ENCODE data around the gene ELL2. TPM values are rescaled to one million over a fixed set of nuclear protein-coding genes. Genes with fewer than 3 reads are reported as not detected.

ELL2 gene
- total and polyA plus RNA-seq, 2 donors (not counting 1 experiment from before 2014, with no cell fraction given) = 68.5 to 121 TPM

DNA sequence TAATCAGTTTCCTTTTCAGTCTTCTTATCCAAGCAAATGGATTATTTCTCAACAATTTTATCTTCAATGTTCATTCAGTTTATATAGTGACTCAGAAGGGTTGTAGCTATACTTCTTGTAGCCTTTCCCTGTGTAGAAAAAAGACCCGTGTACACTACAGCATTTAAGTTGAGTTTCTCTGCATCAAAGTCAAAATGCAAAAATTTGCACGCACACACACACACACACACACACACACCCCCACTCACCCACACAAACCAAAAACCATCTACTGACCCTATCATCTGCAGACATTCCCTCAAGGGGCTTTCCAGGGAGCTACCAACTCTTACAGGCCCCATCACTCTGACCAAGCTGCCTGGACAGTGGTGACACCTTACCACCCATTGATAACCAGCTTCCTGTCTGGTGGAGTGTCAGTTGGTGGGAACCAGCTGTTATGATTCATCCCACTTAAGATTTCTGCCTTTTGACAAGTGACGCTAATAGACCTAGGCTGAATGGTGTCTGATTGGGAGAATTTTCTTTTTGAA is 12.2 kb upstream of the ELL2 start:
- Histone ChIP-seq H3K4me2 (ENCODE audit: extremely low read depth, insufficient read depth, low read length) (no peak overlapping the region), H3K79me2 (ENCODE audit: control insufficient read depth, insufficient read depth, low read length) (no peaks in the 10 kb centered on the region), H3K27me3 (ENCODE audit: control insufficient read depth, insufficient read depth, low read length) (no peaks in the 10 kb centered on the region), H3K27ac (ENCODE audit: insufficient read depth, low read length) (no peak overlapping the region), H3K36me3 (ENCODE audit: control insufficient read depth, insufficient read depth, low read length) (no peaks in the 10 kb centered on the region), H3K4me1 (ENCODE audit: control insufficient read depth, extremely low read depth, insufficient read depth, low read length) (no peaks in the 10 kb centered on the region), H3K9me3 (ENCODE audit: control insufficient read depth, insufficient read depth, low read depth, low read length) (no peaks in the 10 kb centered on the region), H3K4me3 (replicated peaks in 1 of 4; ENCODE audit: control extremely low read depth in 1 of 4, insufficient read depth in 1 of 4, low read depth in 3 of 4, low read length in 4 of 4) (no peak overlapping the region), H4K20me1 (ENCODE audit: control insufficient read depth, extremely low read depth, insufficient read depth, low read length) (no peaks in the 10 kb centered on the region), H2AFZ (ENCODE audit: low read length) (no peak overlapping the region), H3K9ac (ENCODE audit: insufficient read depth, low read length) (no peak overlapping the region)
- peak; percentile 86 to 92 for DNase-seq (ENCODE audit: low read depth in 2 of 2)
- TF ChIP-seq, protein P1, sequence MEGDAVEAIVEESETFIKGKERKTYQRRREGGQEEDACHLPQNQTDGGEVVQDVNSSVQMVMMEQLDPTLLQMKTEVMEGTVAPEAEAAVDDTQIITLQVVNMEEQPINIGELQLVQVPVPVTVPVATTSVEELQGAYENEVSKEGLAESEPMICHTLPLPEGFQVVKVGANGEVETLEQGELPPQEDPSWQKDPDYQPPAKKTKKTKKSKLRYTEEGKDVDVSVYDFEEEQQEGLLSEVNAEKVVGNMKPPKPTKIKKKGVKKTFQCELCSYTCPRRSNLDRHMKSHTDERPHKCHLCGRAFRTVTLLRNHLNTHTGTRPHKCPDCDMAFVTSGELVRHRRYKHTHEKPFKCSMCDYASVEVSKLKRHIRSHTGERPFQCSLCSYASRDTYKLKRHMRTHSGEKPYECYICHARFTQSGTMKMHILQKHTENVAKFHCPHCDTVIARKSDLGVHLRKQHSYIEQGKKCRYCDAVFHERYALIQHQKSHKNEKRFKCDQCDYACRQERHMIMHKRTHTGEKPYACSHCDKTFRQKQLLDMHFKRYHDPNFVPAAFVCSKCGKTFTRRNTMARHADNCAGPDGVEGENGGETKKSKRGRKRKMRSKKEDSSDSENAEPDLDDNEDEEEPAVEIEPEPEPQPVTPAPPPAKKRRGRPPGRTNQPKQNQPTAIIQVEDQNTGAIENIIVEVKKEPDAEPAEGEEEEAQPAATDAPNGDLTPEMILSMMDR (conservative IDR thresholded peaks at IDR 0.05 in 1 of 2, IDR thresholded peaks at IDR 0.05 in 1 of 2; ENCODE audit: low read depth in 1 of 2, low read length in 2 of 2) = no peak
- no peak for TF ChIP-seq EZH2 (IDR thresholded peaks at IDR 0.05; ENCODE audit: low read length, missing control alignments)

DNA sequence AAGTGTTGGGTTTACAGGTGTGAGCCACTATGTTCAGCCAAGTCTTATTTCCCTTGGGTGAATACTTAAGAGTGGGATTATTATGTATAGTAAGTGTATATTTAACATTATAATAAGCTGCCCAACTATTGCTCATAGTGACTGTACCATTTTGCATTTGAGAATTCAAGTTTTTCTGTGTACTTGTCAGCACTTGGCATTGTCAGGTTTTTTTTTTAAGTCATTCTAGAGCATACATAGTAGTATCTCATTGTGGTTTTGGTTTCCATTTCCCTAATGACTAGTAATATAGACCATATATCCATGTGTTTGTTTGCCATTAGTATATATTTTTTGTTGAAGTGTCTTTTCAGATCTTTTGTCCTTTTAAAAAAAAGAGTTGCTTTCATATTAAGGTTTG is 10.5 kb upstream of the ELL2 start:
- H3K4me3 ChIP-seq (replicated peaks in 1 of 4; ENCODE audit: control extremely low read depth in 1 of 4, insufficient read depth in 1 of 4, low read depth in 3 of 4, low read length in 4 of 4) = no peak overlapping the region
- H3K9ac ChIP-seq (ENCODE audit: insufficient read depth, low read length) = no peak overlapping the region
- H3K27ac ChIP-seq (ENCODE audit: insufficient read depth, low read length) = no peak overlapping the region
- TF ChIP-seq EZH2 (IDR thresholded peaks at IDR 0.05; ENCODE audit: low read length, missing control alignments) = no peak
- TF ChIP-seq, protein P1 (conservative IDR thresholded peaks at IDR 0.05 in 1 of 2, IDR thresholded peaks at IDR 0.05 in 1 of 2; ENCODE audit: low read depth in 1 of 2, low read length in 2 of 2) = no peak
- no peaks in the 10 kb centered on the region for H3K27me3 ChIP-seq (ENCODE audit: control insufficient read depth, insufficient read depth, low read length)
- no peak for DNase-seq (ENCODE audit: low read depth in 2 of 2)
- no peak overlapping the region for H2AFZ ChIP-seq (ENCODE audit: low read length)
- H3K4me1 ChIP-seq (ENCODE audit: control insufficient read depth, extremely low read depth, insufficient read depth, low read length) = no peaks in the 10 kb centered on the region
- no peaks in the 10 kb centered on the region for H3K79me2 ChIP-seq (ENCODE audit: control insufficient read depth, insufficient read depth, low read length)
- no peaks in the 10 kb centered on the region for H4K20me1 ChIP-seq (ENCODE audit: control insufficient read depth, extremely low read depth, insufficient read depth, low read length)
- no peaks in the 10 kb centered on the region for H3K9me3 ChIP-seq (ENCODE audit: control insufficient read depth, insufficient read depth, low read depth, low read length)
- no peak overlapping the region for H3K4me2 ChIP-seq (ENCODE audit: extremely low read depth, insufficient read depth, low read length)
- H3K36me3 ChIP-seq (ENCODE audit: control insufficient read depth, insufficient read depth, low read length) = no peaks in the 10 kb centered on the region

DNA sequence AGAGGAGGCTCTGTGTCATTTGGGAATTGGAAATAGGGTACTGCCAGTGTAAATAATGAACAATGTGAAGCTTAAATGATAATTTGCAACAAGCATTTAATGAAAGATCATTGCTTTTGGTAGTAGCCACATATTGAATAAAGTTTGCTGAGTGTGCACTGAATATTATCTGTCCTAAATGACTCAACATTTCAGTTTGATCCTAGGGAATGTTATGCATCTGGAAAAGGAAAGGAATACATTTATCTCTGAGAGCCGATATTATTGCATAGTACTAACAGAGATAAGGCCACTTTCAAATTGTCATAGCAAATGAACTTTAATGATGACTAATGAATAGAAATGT is 8.7 kb upstream of the ELL2 start:
- H3K9me3 ChIP-seq (ENCODE audit: control insufficient read depth, insufficient read depth, low read depth, low read length) = no peaks in the 10 kb centered on the region
- no peaks in the 10 kb centered on the region for H3K4me1 ChIP-seq (ENCODE audit: control insufficient read depth, extremely low read depth, insufficient read depth, low read length)
- DNase-seq (ENCODE audit: low read depth in 2 of 2) = no peak

More for the DNA sequence above, 8.7 kb upstream of the ELL2 start:
- Histone ChIP-seq H3K4me2 (ENCODE audit: extremely low read depth, insufficient read depth, low read length) (no peak overlapping the region), H3K36me3 (ENCODE audit: control insufficient read depth, insufficient read depth, low read length) (no peaks in the 10 kb centered on the region), H3K4me3 (replicated peaks in 1 of 4; ENCODE audit: control extremely low read depth in 1 of 4, insufficient read depth in 1 of 4, low read depth in 3 of 4, low read length in 4 of 4) (no peak overlapping the region), H3K9ac (ENCODE audit: insufficient read depth, low read length) (no peak overlapping the region), H3K27ac (ENCODE audit: insufficient read depth, low read length) (no peak overlapping the region), H2AFZ (ENCODE audit: low read length) (no peak overlapping the region), H4K20me1 (ENCODE audit: control insufficient read depth, extremely low read depth, insufficient read depth, low read length) (no peaks in the 10 kb centered on the region), H3K79me2 (ENCODE audit: control insufficient read depth, insufficient read depth, low read length) (no peaks in the 10 kb centered on the region), H3K27me3 (ENCODE audit: control insufficient read depth, insufficient read depth, low read length) (no peaks in the 10 kb centered on the region)
- no peak for TF ChIP-seq EZH2 (IDR thresholded peaks at IDR 0.05; ENCODE audit: low read length, missing control alignments)
- TF ChIP-seq, protein P1 (conservative IDR thresholded peaks at IDR 0.05 in 1 of 2, IDR thresholded peaks at IDR 0.05 in 1 of 2; ENCODE audit: low read depth in 1 of 2, low read length in 2 of 2) = no peak

Data from fibroblast of lung (primary cell).